IMR-90 (cell line): ENCODE measurements around the gene SNAP25. TPM values are rescaled to one million over a fixed set of nuclear protein-coding genes. Genes with fewer than 3 reads are reported as not detected.
A peak's percentile ranks its signal among the peaks of the same experiment; 100 is the strongest.

ENCODE experiments used
- ATAC-seq: fragments of 200-7000 bp; cut with Tn5 transposase; 2 replicates; pipeline ENCODE4 v1.9.1; 2020; ENCODE audit warnings: low read depth, mild to moderate bottlenecking, moderate library complexity
- BruUV-seq: library from RNA; stranded (reverse); fragments of 400-500 nt; replicated peaks from 2 replicates; lab custom pipeline; 2021; lab: Mats Ljungman, UMichigan
- CTCF ChIA-PET: fragments of 300-600 bp; formaldehyde crosslinking; extraction: SDS; loops from one replicate; lab custom pipeline; 2021; ENCODE audit warnings: antibody characterized with exemption; lab: Yijun Ruan, JAX
- POLR2A ChIA-PET: fragments of 300-600 bp; sonication (Branson Sonifier 250); formaldehyde crosslinking; loops from one replicate; lab custom pipeline; 2022; ENCODE audit warnings: antibody characterized with exemption; ENCODE audit not compliant: unreplicated experiment; lab: Charles Lee
- DNase-seq: peaks from one replicate; pipeline ENCODE4 v3.0.0; 2013
- H2AFZ ChIP-seq: replicated peaks from 2 replicates; pipeline ENCODE3; 2013; ENCODE audit warnings: low read length, mild to moderate bottlenecking; ENCODE audit not compliant: poor library complexity
- H2AK5ac ChIP-seq: 2 replicates; pipeline ENCODE4 v1.6.1; 2013; ENCODE audit warnings: low read depth, low read length, inconsistent platforms
- H2AK9ac ChIP-seq: replicated peaks from 2 replicates; pipeline ENCODE3; 2013; ENCODE audit warnings: mild to moderate bottlenecking, low read depth, low read length, moderate library complexity; ENCODE audit not compliant: poor library complexity
- H2BK120ac ChIP-seq: 2 replicates; pipeline ENCODE4 v1.6.1; 2013; ENCODE audit warnings: low read depth, low read length, inconsistent platforms
- H2BK15ac ChIP-seq: 3 replicates; pipeline ENCODE4 v1.6.1; 2013; ENCODE audit warnings: low read depth, low read length, inconsistent platforms
- H2BK20ac ChIP-seq: 2 replicates; pipeline ENCODE4 v1.6.1; 2013; ENCODE audit warnings: low read depth, mild to moderate bottlenecking, inconsistent platforms, low read length, moderate library complexity
- H2BK5ac ChIP-seq: 2 replicates; pipeline ENCODE4 v1.6.1; 2013; ENCODE audit warnings: mild to moderate bottlenecking, low read depth, low read length, inconsistent platforms; ENCODE audit not compliant: poor library complexity, severe bottlenecking
- H3K14ac ChIP-seq: replicated peaks from 2 replicates; pipeline ENCODE4 v1.6.1; 2013; ENCODE audit warnings: low read depth, low read length, inconsistent platforms
- H3K18ac ChIP-seq: 2 replicates; pipeline ENCODE4 v1.6.1; 2013; ENCODE audit warnings: low read depth, low read length, control low read depth
- H3K23ac ChIP-seq: 2 replicates; pipeline ENCODE4 v1.6.1; 2013; ENCODE audit warnings: low read depth, low read length, inconsistent platforms
- H3K27ac ChIP-seq: 2 replicates; pipeline ENCODE4 v1.5.1; 2013; ENCODE audit warnings: mild to moderate bottlenecking, control low read depth, low read length; ENCODE audit not compliant: insufficient read depth
- H3K27me3 ChIP-seq: 2 replicates; pipeline ENCODE4 v1.6.1; 2013; ENCODE audit warnings: low read length; ENCODE audit not compliant: control insufficient read depth, insufficient read depth
- H3K36me3 ChIP-seq: 2 replicates; pipeline ENCODE4 v1.6.1; 2013; ENCODE audit warnings: low read length, mixed read lengths; ENCODE audit not compliant: control insufficient read depth, insufficient read depth
- H3K4ac ChIP-seq: 2 replicates; pipeline ENCODE4 v1.6.1; 2013; ENCODE audit warnings: low read depth, low read length, inconsistent platforms
- H3K4me1 ChIP-seq: 2 replicates; pipeline ENCODE4 v1.6.1; 2013; ENCODE audit warnings: low read length, mixed read lengths; ENCODE audit not compliant: control insufficient read depth, insufficient read depth
- H3K4me2 ChIP-seq: 2 replicates; pipeline ENCODE4 v1.6.1; 2013; ENCODE audit warnings: low read depth, mild to moderate bottlenecking, control low read depth, low read length, moderate library complexity
- H3K4me3 ChIP-seq: 2 replicates; pipeline ENCODE4 v1.5.1; 2013; ENCODE audit warnings: low read depth, mild to moderate bottlenecking, control low read depth, low read length, moderate library complexity; ENCODE audit not compliant: insufficient read depth
- H3K56ac ChIP-seq: 2 replicates; pipeline ENCODE4 v1.6.1; 2013; ENCODE audit warnings: low read length, inconsistent platforms; ENCODE audit not compliant: insufficient read depth; ENCODE audit errors: extremely low read depth
- H3K79me1 ChIP-seq, 2 experiments: 2 replicates each; pipeline ENCODE4 v1.6.1; 2013; ENCODE audit warnings: low read length in 2 of 2, inconsistent platforms in 1 of 2, low read depth in 1 of 2
- H3K9ac ChIP-seq: 2 replicates; pipeline ENCODE4 v1.6.1; 2013; ENCODE audit warnings: low read depth, low read length, control low read depth
- H3K9me1 ChIP-seq: 2 replicates; pipeline ENCODE4 v1.6.1; 2013; ENCODE audit warnings: low read length, inconsistent platforms; ENCODE audit not compliant: insufficient read depth
- H3K9me3 ChIP-seq: 2 replicates; pipeline ENCODE4 v1.6.1; 2013; ENCODE audit warnings: low read length; ENCODE audit not compliant: control insufficient read depth, insufficient read depth
- H4K20me1 ChIP-seq: 2 replicates; pipeline ENCODE4 v1.6.1; 2013; ENCODE audit warnings: low read length, inconsistent platforms; ENCODE audit not compliant: insufficient read depth
- H4K5ac ChIP-seq: 2 replicates; pipeline ENCODE4 v1.6.1; 2013; ENCODE audit warnings: mild to moderate bottlenecking, low read depth, low read length, control low read depth
- H4K8ac ChIP-seq, 2 experiments: 2 replicates each; pipeline ENCODE4 v1.6.1; 2013; ENCODE audit warnings: low read depth in 2 of 2, low read length in 2 of 2, control low read depth in 1 of 2, inconsistent platforms in 1 of 2
- H4K91ac ChIP-seq: 2 replicates; pipeline ENCODE4 v1.6.1; 2013; ENCODE audit warnings: low read depth, low read length, inconsistent platforms; ENCODE audit not compliant: insufficient read depth
- MAFK ChIP-seq: IDR thresholded peaks from 2 replicates; pipeline ENCODE4 v1.6.1; 2012; ENCODE audit warnings: low read depth, low read length, improper control_type of control experiment
- MAZ ChIP-seq: IDR thresholded peaks from 2 replicates; pipeline ENCODE4 v1.6.1; 2012; ENCODE audit warnings: low read depth, mild to moderate bottlenecking, low read length, improper control_type of control experiment, moderate library complexity, borderline replicate concordance
- MXI1 ChIP-seq: IDR thresholded peaks from 2 replicates; pipeline ENCODE4 v1.6.1; 2012; ENCODE audit warnings: low read depth, mild to moderate bottlenecking, low read length, moderate library complexity, borderline replicate concordance
- NFE2L2 ChIP-seq: fragments of 150-350 bp; IDR thresholded peaks from 2 replicates; pipeline ENCODE4 v1.6.1; 2016; ENCODE audit warnings: low read depth, mild to moderate bottlenecking, low read length
- RAD21 ChIP-seq: IDR thresholded peaks from 2 replicates; pipeline ENCODE4 v1.6.1; 2012; ENCODE audit warnings: low read length, improper control_type of control experiment
- WGBS, 2 experiments: methylation state at CpG; one replicate each; pipeline versions ENCODE4 v1.1.5 to v1.1.7; 2013; ENCODE audit warnings: missing lambda C conversion rate in 2 of 2; ENCODE audit not compliant: insufficient read length in 1 of 2; ENCODE audit errors: extremely low coverage in 2 of 2; 5-methylcytosine and 5-hydroxymethylcytosine counted together
- dilution Hi-C: fragments of 300-500 bp; cut with HindIII; formaldehyde crosslinking; loops from one replicate; pipeline ENCODE4 v1.14.3; 2018; ENCODE audit warnings: low sequenced_read_pairs; ENCODE audit not compliant: unreplicated experiment
- in situ Hi-C: fragments of 300-500 bp; cut with MboI; formaldehyde crosslinking; loops from 3 replicates; pipeline ENCODE4 v1.14.3; 2019; ENCODE audit warnings: low sequenced_read_pairs, inconsistent platforms, mixed read lengths
- intact Hi-C: fragments of 100-400 bp; cut with micrococcal nuclease; formaldehyde crosslinking; loops from 2 replicates; pipeline ENCODE4 v1.10.0; 2022
- polyA plus RNA-seq, 3 experiments: library from polyadenylated mRNA; depleted of rRNA; stranded (reverse); fragments of >200 nt; gene quantifications; 2 replicates each; pipeline ENCODE4 v1.2.3, GENCODE V29; 2012; ENCODE audit warnings: low replicate concordance in 1 of 3
- total RNA-seq: library from RNA; depleted of rRNA; stranded (reverse); fragments of >200 nt; gene quantifications from 2 replicates; pipeline ENCODE4 v1.2.3, GENCODE V29; 2012

The SNAP25 gene
- total and polyA plus RNA-seq, 2 of the 4 experiments (the other 2 are of a cell fraction), result 1.1 to 2.8 TPM

DNA sequence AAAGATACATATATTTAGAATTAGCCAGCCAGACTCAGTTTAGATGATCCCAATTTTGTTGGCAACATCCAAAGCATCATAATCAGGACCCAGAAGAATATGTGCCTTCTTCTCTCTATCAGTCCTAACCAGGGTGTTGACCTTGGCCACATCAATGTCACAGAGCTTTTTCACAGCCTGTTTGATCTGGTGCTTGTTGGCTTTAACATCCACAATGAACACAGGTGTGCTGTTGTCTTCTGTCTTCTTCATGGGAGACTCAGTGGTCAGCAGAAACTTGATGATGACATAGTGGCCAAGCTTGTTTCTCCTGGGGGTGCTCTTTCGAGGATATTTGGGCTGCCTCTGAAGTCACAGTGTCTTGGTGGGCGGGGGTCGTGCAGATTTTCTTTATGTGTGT, 130.5 kb downstream of the SNAP25 start (continued):
- TF ChIP-seq MXI1 (no peak), MAZ (no peak)

DNA sequence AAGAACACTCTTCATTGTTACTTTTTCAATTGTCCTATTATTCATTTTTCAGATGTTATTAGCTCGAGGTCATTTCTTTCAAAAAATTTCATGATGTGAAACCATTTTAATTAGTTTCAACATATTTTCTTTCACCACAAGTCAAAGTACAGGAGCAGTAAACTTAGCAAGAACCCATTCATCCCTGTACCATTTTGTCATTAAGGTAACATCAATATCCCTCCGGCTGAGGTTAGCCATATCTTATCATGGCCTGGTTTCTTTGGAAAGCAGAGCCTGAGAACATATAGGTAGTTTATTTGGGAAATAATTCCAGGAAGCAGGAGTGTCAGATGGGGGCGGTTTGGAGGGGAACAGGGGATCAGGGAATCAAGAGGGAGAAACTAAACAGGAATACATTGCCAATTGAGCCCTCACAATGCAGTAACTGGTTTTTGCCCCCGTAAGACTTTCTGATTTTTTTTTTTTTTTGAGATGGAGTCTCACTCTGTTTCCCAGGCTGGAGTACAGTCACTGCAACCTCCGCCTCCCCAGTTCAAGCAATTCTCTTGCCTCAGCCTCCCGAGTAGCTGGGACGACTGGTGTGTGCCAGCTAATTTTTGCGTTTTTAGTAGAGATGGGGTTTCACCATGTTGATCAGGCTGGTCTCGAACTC, 131.7 kb downstream of the SNAP25 start:
- Histone ChIP-seq H4K8ac (peak overlapping the region in 1 of 2 experiments; percentile 19; a peak in 1 of 4 replicates), H3K4me2 (no peak overlapping the region), H4K5ac (peak overlapping the region; percentile 25), H3K4me1 (peaks cover 6% of the 10 kb centered on the region), H2BK15ac (no peak overlapping the region), H3K4me3 (no peak overlapping the region), H3K56ac (no peak overlapping the region), H3K18ac (peak overlapping the region; percentile 39; the same call in 1 of the 2 replicates), H2AK9ac (no peak overlapping the region), H2AK5ac (no peak overlapping the region), H2AFZ (no peak overlapping the region), H2BK5ac (no peak overlapping the region), H3K14ac (no peak overlapping the region), H2BK20ac (no peak overlapping the region), H4K91ac (no peak overlapping the region), H3K27ac (no peak overlapping the region), H3K9me1 (peaks cover 3% of the 10 kb centered on the region; the same call in 1 of the 2 replicates), H3K9me3 (no peaks in the 10 kb centered on the region), H3K27me3 (no peaks in the 10 kb centered on the region), H3K9ac (no peak overlapping the region), H3K4ac (no peak overlapping the region), H2BK120ac (no peak overlapping the region), H4K20me1 (no peaks in the 10 kb centered on the region), H3K23ac (no peak overlapping the region), H3K79me1 (no peaks in the 10 kb centered on the region), H3K36me3 (no peaks in the 10 kb centered on the region)
- BruUV-seq, result no TSS peak
- dilution Hi-C loops (no loop called here), in situ Hi-C loops (no loop called here), intact Hi-C loops (no loop called here)
- no peak for DNase-seq
- TF ChIP-seq MAFK (no peak), MAZ (no peak), NFE2L2 (no peak), RAD21 (no peak), MXI1 (no peak)
- POLR2A ChIA-PET, result no interaction called here
- no peak for ATAC-seq
- CTCF ChIA-PET, result no interaction called here
- whole genome bisulfite sequencing, 2 experiments, result no CpG with 5 or more reads among the region's 9 CpGs
